HG02870 (cell line): ENCODE data around the gene CLEC20A.

Experiments used
- ATAC-seq: cut with Tn5 transposase; IDR thresholded peaks from one replicate; pipeline ENCODE4 v1.9.1; 2021; ENCODE audit warnings: mild to moderate bottlenecking, moderate library complexity; ENCODE audit not compliant: unreplicated experiment

CLEC20A gene

GRCh38 chr1:178477841-178478240 lies 18.9 kb downstream of the CLEC20A start:
- ATAC-seq, result no peak

GRCh38 chr1:178477373-178477772 lies 19.4 kb downstream of the CLEC20A start:
- no peak for ATAC-seq

- no peak for ATAC-seq
Measured at GRCh38 chr1:178472531-178472930, 24.2 kb downstream of the CLEC20A start.

- ATAC-seq, result no peak
Measured at GRCh38 chr1:178470411-178470960, 26.3 kb downstream of the CLEC20A start.

- ATAC-seq, result no peak
Measured at GRCh38 chr1:178467837-178468236, 28.9 kb downstream of the CLEC20A start.

GRCh38 chr1:178465011-178465410 lies 31.8 kb downstream of the CLEC20A start:
- ATAC-seq, result no peak

- ATAC-seq, result no peak
Measured at GRCh38 chr1:178464566-178464965, 32.2 kb downstream of the CLEC20A start.

GRCh38 chr1:178464141-178464540 lies 32.6 kb downstream of the CLEC20A start:
- no peak for ATAC-seq

- ATAC-seq, result no peak
Measured at GRCh38 chr1:178461701-178462100, 35.1 kb downstream of the CLEC20A start.

- ATAC-seq, result no peak
Measured at GRCh38 chr1:178461104-178461503, 35.7 kb downstream of the CLEC20A start.

GRCh38 chr1:178458203-178458602 lies 38.6 kb downstream of the CLEC20A start:
- ATAC-seq, result no peak

GRCh38 chr1:178457651-178458050 lies 39.1 kb downstream of the CLEC20A start:
- ATAC-seq, result no peak

- ATAC-seq, result no peak
Measured at GRCh38 chr1:178456472-178456871, 40.3 kb downstream of the CLEC20A start.

GRCh38 chr1:178452013-178452412 lies 44.8 kb downstream of the CLEC20A start:
- no peak for ATAC-seq

GRCh38 chr1:178451529-178451928 lies 45.2 kb downstream of the CLEC20A start:
- no peak for ATAC-seq

GRCh38 chr1:178450871-178451270 lies 45.9 kb downstream of the CLEC20A start:
- no peak for ATAC-seq

- ATAC-seq, result no peak
Measured at GRCh38 chr1:178442925-178443324, 53.8 kb downstream of the CLEC20A start.

GRCh38 chr1:178438432-178438831 lies 58.3 kb downstream of the CLEC20A start:
- no peak for ATAC-seq

- no peak for ATAC-seq
Measured at GRCh38 chr1:178436899-178437298, 59.9 kb downstream of the CLEC20A start.

GRCh38 chr1:178434899-178435435 lies 61.8 kb downstream of the CLEC20A start:
- no peak for ATAC-seq

GRCh38 chr1:178434360-178434759 lies 62.4 kb downstream of the CLEC20A start:
- ATAC-seq, result peak; percentile 76
